PFSK-1 (cell line): ENCODE measurements around the gene SCNN1B. TPM values are rescaled to one million over a fixed set of nuclear protein-coding genes. Genes with fewer than 3 reads are reported as not detected.

Experiments
- FOXP2 ChIP-seq: optimal IDR thresholded peaks from 2 replicates; pipeline ENCODE3; 2011; ENCODE audit warnings: borderline replicate concordance, control low read depth, inconsistent platforms; ENCODE audit not compliant: insufficient read depth; ENCODE audit errors: extremely low read length, extremely low read depth
- POLR2AphosphoS5 ChIP-seq: IDR thresholded peaks from 2 replicates; pipeline ENCODE4 v1.6.1; 2012; ENCODE audit warnings: low read depth, mild to moderate bottlenecking, control low read depth, low read length, moderate library complexity
- SIN3A ChIP-seq: IDR thresholded peaks from 2 replicates; pipeline ENCODE4 v1.6.1; 2012; ENCODE audit warnings: mild to moderate bottlenecking, low read length, moderate library complexity, borderline replicate concordance; ENCODE audit not compliant: insufficient read depth
- TAF1 ChIP-seq: IDR thresholded peaks from 2 replicates; pipeline ENCODE4 v1.6.1; 2012; ENCODE audit warnings: low read length, control low read depth, borderline replicate concordance; ENCODE audit not compliant: insufficient read depth
- polyA plus RNA-seq: library from polyadenylated mRNA; unstranded; fragments of >200 nt; gene quantifications from one replicate; pipeline ENCODE4 v1.2.1, GENCODE V29; 2012; ENCODE audit warnings: low read depth, missing spikeins; ENCODE audit not compliant: insufficient read length
- TF ChIP-seq, protein P1 (sequence below), 2 experiments: IDR thresholded peaks; 2 replicates each; pipeline versions ENCODE4 v1.6.1 to v1.8.0; 2011 to 2012; ENCODE audit warnings: low read depth in 2 of 2, low read length in 2 of 2, control low read depth in 1 of 2, inconsistent platforms in 1 of 2, mild to moderate bottlenecking in 1 of 2, moderate library complexity in 1 of 2; ENCODE audit not compliant: insufficient read depth in 1 of 2

Gene SCNN1B
- polyA plus RNA-seq, result 8.2 TPM

DNA sequence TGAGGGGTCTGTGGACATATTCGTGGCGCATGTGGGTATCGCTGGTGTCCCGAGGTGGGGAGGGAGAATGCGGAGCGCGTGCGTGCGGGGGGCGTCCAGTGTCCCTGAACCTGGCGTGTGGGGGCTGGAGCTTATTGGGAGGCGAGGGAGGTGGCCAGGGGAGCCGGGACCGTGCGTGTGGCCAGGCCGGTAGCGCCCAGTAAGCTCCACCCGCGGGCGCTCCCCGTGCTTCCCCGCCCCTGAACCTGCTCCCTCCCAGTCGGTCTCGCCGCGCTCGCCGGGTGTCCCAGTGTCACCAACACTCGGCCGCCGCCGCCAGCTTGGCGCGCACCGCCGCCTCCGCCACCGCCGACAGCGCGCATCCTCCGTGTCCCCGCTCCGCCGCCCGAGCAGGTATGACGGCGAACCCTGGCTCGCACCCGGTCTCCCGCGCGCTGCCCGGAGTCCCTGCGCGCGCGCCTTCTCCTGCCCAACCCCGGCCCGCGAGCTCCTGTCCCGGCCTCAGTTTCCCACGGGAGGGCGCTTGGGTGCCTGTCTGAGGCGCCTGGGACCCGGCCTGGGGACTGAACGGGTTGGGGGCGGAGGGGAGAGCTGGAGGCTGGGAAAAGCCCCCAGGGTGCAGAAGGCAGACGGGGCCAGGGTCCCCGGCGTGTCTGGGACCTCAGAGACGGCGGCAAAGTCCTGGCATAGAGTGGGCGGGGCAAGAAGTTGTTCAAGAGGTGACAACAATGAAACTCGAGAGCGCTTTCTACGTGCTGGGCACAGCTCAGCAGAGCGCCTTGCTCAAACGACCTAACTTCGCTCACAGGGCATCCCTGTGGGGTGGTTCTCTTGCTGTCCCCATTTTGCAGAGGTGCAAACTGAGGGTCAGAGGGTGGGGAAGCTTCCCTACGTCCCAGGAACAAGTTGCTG lies at the start of gene SCNN1B:
TSS of gene SCNN1B (plus strand) at position 258 of the 912 bp plus-strand sequence. CDS start 46,298 bp downstream, outside the sequence.
- no peak for TF ChIP-seq POLR2AphosphoS5
- TF ChIP-seq, protein P1, sequence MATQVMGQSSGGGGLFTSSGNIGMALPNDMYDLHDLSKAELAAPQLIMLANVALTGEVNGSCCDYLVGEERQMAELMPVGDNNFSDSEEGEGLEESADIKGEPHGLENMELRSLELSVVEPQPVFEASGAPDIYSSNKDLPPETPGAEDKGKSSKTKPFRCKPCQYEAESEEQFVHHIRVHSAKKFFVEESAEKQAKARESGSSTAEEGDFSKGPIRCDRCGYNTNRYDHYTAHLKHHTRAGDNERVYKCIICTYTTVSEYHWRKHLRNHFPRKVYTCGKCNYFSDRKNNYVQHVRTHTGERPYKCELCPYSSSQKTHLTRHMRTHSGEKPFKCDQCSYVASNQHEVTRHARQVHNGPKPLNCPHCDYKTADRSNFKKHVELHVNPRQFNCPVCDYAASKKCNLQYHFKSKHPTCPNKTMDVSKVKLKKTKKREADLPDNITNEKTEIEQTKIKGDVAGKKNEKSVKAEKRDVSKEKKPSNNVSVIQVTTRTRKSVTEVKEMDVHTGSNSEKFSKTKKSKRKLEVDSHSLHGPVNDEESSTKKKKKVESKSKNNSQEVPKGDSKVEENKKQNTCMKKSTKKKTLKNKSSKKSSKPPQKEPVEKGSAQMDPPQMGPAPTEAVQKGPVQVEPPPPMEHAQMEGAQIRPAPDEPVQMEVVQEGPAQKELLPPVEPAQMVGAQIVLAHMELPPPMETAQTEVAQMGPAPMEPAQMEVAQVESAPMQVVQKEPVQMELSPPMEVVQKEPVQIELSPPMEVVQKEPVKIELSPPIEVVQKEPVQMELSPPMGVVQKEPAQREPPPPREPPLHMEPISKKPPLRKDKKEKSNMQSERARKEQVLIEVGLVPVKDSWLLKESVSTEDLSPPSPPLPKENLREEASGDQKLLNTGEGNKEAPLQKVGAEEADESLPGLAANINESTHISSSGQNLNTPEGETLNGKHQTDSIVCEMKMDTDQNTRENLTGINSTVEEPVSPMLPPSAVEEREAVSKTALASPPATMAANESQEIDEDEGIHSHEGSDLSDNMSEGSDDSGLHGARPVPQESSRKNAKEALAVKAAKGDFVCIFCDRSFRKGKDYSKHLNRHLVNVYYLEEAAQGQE (IDR thresholded peaks at IDR 0.05; ENCODE audit: insufficient read depth in 1 of 2, low read depth in 2 of 2, low read length in 2 of 2), result no peak
- TF ChIP-seq TAF1, result no peak
- TF ChIP-seq SIN3A, result no peak
- TF ChIP-seq FOXP2, result no peak

GRCh38 chr16:23252310-23252709 lies 49.8 kb upstream of the SCNN1B start:
- TF ChIP-seq SIN3A (no peak), FOXP2 (no peak), TAF1 (no peak), POLR2AphosphoS5 (no peak)
- TF ChIP-seq, protein P1 (IDR thresholded peaks at IDR 0.05; ENCODE audit: insufficient read depth in 1 of 2, low read depth in 2 of 2, low read length in 2 of 2), result no peak

GRCh38 chr16:23254338-23254737 lies 47.8 kb upstream of the SCNN1B start:
- TF ChIP-seq TAF1, result no peak
- TF ChIP-seq, protein P1 (IDR thresholded peaks at IDR 0.05; ENCODE audit: insufficient read depth in 1 of 2, low read depth in 2 of 2, low read length in 2 of 2), result no peak
- TF ChIP-seq POLR2AphosphoS5, result no peak
- no peak for TF ChIP-seq SIN3A
- TF ChIP-seq FOXP2, result no peak

DNA sequence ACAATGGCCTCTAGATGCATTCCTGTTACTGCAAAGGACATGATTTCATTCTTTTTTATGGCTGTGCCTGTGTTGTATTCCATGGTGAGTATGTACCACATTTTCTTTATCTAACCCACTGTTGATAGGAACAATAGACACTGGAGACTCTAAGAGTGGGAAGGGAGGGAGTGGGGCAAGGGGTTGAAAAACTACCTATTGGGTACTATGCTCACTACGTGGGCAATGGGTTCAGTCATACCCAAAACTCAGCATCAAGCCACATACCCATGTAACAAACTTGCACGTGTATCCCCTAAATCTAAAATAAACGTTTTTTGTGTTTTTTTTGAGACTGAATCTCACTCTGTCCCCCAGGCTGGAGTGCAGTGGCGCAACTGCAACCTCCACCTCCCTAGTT lies 47.1 kb upstream of the SCNN1B start:
- TF ChIP-seq FOXP2 (no peak), POLR2AphosphoS5 (no peak), SIN3A (no peak), TAF1 (no peak)
- TF ChIP-seq, protein P1 (IDR thresholded peaks at IDR 0.05; ENCODE audit: insufficient read depth in 1 of 2, low read depth in 2 of 2, low read length in 2 of 2), result no peak

GRCh38 chr16:23256440-23256839 lies 45.7 kb upstream of the SCNN1B start:
- TF ChIP-seq POLR2AphosphoS5, result no peak
- no peak for TF ChIP-seq TAF1
- no peak for TF ChIP-seq SIN3A
- TF ChIP-seq FOXP2, result no peak
- TF ChIP-seq, protein P1 (IDR thresholded peaks at IDR 0.05; ENCODE audit: insufficient read depth in 1 of 2, low read depth in 2 of 2, low read length in 2 of 2), result no peak
